ENCODE measurements around the gene TRERF1.
A peak's percentile ranks its signal among the peaks of the same experiment; 100 is the strongest.
"Not testable (repeated sequence)": the region's sequence is repeated elsewhere in the genome, so short reads cannot be mapped to it uniquely, and the experiment has no call there.

Gene TRERF1

GRCh38 chr6:42450477-42451332, 1.0 kb downstream of the TRERF1 start:
- no peak for TF ChIP-seq CTCF (conservative IDR thresholded peaks at IDR 0.05; ENCODE audit: low read depth, low read length)
- peak overlapping the region; percentile 78 for H3K4me3 ChIP-seq (ENCODE audit: low read depth, low read length)
- peak; percentile 49 for DNase-seq (ENCODE audit: low read depth)

- H3K4me3 ChIP-seq (ENCODE audit: low read depth, low read length) = peak overlapping the region; percentile 78
- DNase-seq (ENCODE audit: low read depth) = peak; percentile 39
- no peak for TF ChIP-seq CTCF (conservative IDR thresholded peaks at IDR 0.05; ENCODE audit: low read depth, low read length)
These were observed 1.7 kb downstream of the TRERF1 start for GRCh38 chr6:42449917-42450476.

GRCh38 chr6:42448927-42449659, 2.6 kb downstream of the TRERF1 start:
- DNase-seq (ENCODE audit: low read depth) = no peak
- no peak overlapping the region for H3K4me3 ChIP-seq (ENCODE audit: low read depth, low read length)
- no peak for TF ChIP-seq CTCF (conservative IDR thresholded peaks at IDR 0.05; ENCODE audit: low read depth, low read length)

GRCh38 chr6:42448391-42448790, 3.3 kb downstream of the TRERF1 start:
- TF ChIP-seq CTCF (conservative IDR thresholded peaks at IDR 0.05; ENCODE audit: low read depth, low read length) = no peak
- DNase-seq (ENCODE audit: low read depth) = no peak
- H3K4me3 ChIP-seq (ENCODE audit: low read depth, low read length) = no peak overlapping the region

GRCh38 chr6:42446996-42447395, 4.7 kb downstream of the TRERF1 start:
- no peak for TF ChIP-seq CTCF (conservative IDR thresholded peaks at IDR 0.05; ENCODE audit: low read depth, low read length)
- H3K4me3 ChIP-seq (ENCODE audit: low read depth, low read length) = no peak overlapping the region
- no peak for DNase-seq (ENCODE audit: low read depth)

GRCh38 chr6:42446370-42446769, 5.4 kb downstream of the TRERF1 start:
- no peak overlapping the region for H3K4me3 ChIP-seq (ENCODE audit: low read depth, low read length)
- no peak for DNase-seq (ENCODE audit: low read depth)
- no peak for TF ChIP-seq CTCF (conservative IDR thresholded peaks at IDR 0.05; ENCODE audit: low read depth, low read length)

GRCh38 chr6:42445955-42446354, 5.8 kb downstream of the TRERF1 start:
- not testable (repeated sequence) for H3K4me3 ChIP-seq (ENCODE audit: low read depth, low read length); DNase-seq (ENCODE audit: low read depth)

Measured in choroid plexus epithelial cell (primary cell).